GM18498 (cell line): Measurements from ENCODE around the gene SPSB1.

ENCODE experiments used
- ATAC-seq: cut with Tn5 transposase; IDR thresholded peaks from one replicate; pipeline ENCODE4 v1.9.1; 2021; ENCODE audit warnings: mild to moderate bottlenecking, moderate library complexity; ENCODE audit not compliant: unreplicated experiment

SPSB1 gene

DNA sequence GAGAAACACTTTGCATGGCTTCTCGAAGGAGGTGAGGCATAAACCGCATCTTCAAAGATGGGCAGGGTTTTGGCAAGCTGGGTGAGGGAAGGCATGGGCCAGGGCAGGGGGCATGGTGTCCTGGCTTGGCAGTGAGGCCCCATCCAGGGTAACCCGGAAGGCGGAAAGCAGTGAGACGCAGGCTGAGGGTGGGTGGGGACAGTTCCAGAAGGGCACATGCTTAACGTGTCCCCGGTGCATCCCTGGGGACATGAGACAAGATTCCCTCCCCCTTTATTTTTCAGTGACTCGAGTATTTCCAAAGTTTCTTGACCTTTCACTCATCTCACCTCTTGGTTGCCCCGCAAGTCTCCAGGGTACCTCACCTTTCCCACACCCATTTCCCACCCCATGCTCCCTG is 123.8 kb downstream of the SPSB1 start:
- ATAC-seq: no peak

GRCh38 chr1:9416918-9417500 is 124.3 kb downstream of the SPSB1 start:
- ATAC-seq: no peak

GRCh38 chr1:9417695-9418094 is 125.0 kb downstream of the SPSB1 start:
- no peak for ATAC-seq

- ATAC-seq: no peak
Measured at GRCh38 chr1:9418851-9419250, 126.2 kb downstream of the SPSB1 start.
